Suprapubic skin (tissue), 4 donors: Measurements from ENCODE around the gene LRRFIP1. TPM values are rescaled to one million over a fixed set of nuclear protein-coding genes. Genes with fewer than 3 reads are reported as not detected.

Source experiments
- DNase-seq, 2 donors: peaks; one replicate each; pipeline ENCODE4 v3.0.0-alpha.2; 2019; ENCODE audit warnings: low spot score in 2 of 2
- H3K27ac ChIP-seq: fragments of 200-600 bp; sonication (generic); one replicate; pipeline ENCODE4 v1.5.1; 2019
- H3K27me3 ChIP-seq: fragments of 200-600 bp; sonication (generic); one replicate; pipeline ENCODE4 v1.5.1; 2019
- H3K36me3 ChIP-seq: fragments of 200-600 bp; sonication (generic); one replicate; pipeline ENCODE4 v1.5.1; 2019
- H3K4me1 ChIP-seq: fragments of 200-600 bp; sonication (generic); one replicate; pipeline ENCODE4 v1.5.1; 2019
- H3K4me3 ChIP-seq: fragments of 200-600 bp; sonication (generic); one replicate; pipeline ENCODE4 v1.5.1; 2019; ENCODE audit warnings: mild to moderate bottlenecking
- H3K9me3 ChIP-seq: fragments of 200-600 bp; sonication (generic); one replicate; pipeline ENCODE4 v1.5.1; 2019
- EP300 ChIP-seq: sonication (generic); formaldehyde crosslinking; IDR thresholded peaks from one replicate; pipeline ENCODE4 v1.6.1; 2017; ENCODE audit warnings: antibody characterized with exemption
- POLR2A ChIP-seq, 2 donors: fragments of 450-650 bp; IDR thresholded peaks; one replicate each; pipeline ENCODE4 v1.6.1; 2017; ENCODE audit warnings: antibody characterized with exemption in 2 of 2, mild to moderate bottlenecking in 2 of 2, moderate library complexity in 2 of 2
- POLR2AphosphoS5 ChIP-seq, 3 donors: sonication (generic); formaldehyde crosslinking; IDR thresholded peaks; one replicate each; pipeline ENCODE4 v1.6.1; 2017; ENCODE audit warnings: antibody characterized with exemption in 3 of 3
- WGBS: methylation state at CpG from one replicate; pipeline ENCODE4 v1.1.5; 2018; 5-methylcytosine and 5-hydroxymethylcytosine counted together
- total RNA-seq, 4 donors: library from RNA; depleted of rRNA; stranded (reverse); fragments of >200 nt; gene quantifications; one replicate each; pipeline ENCODE4 v1.1.0, GENCODE V29; 2016
- TF ChIP-seq, protein P1 (sequence below), 2 donors: fragments of 200-600 bp in 1 of 2; fragments of 450-650 bp in 1 of 2; sonication (generic) in 1 of 2; IDR thresholded peaks; one replicate each; pipeline ENCODE4 v1.5.1; 2016 to 2019; ENCODE audit warnings: antibody characterized with exemption in 2 of 2, mild to moderate bottlenecking in 1 of 2, moderate library complexity in 1 of 2

Gene LRRFIP1
- total RNA-seq, 4 donors from 2014 or later = 100 to 150 (median 109) TPM

DNA sequence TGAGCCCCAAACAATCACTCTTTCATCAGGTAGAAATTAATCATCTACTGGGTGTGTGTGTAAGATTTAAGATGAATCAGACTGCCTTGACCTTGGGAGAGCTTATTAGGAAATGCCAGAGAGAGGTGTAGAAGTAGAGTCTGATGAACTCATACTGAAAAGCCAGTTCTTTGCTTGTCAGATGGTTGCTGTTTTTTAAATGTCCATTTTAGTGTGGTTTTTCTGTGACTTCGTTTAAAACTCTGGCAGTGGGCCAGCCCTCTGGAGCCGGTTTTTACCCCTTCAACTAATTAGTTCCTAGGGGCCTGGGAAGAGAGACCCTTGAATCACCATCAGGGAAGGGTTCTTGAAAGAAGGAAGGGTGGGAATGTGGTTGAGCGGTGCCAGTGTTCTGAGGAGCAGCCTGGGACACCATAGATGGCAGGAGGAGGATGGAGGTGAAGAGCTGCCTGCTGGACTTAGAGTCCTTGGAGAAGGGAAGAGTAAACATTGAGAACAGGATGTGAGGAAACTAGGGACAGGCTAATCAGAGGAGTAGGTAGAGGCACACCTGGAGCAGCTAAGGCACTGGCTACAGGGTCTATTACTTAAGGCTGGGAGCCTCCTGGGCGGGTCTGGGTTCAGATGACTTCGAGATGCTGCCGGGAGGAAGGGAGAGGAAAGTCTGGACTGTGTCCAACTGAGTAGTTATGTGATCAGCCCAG lies 66.1 kb downstream of the LRRFIP1 start:
- TF ChIP-seq, protein P1, sequence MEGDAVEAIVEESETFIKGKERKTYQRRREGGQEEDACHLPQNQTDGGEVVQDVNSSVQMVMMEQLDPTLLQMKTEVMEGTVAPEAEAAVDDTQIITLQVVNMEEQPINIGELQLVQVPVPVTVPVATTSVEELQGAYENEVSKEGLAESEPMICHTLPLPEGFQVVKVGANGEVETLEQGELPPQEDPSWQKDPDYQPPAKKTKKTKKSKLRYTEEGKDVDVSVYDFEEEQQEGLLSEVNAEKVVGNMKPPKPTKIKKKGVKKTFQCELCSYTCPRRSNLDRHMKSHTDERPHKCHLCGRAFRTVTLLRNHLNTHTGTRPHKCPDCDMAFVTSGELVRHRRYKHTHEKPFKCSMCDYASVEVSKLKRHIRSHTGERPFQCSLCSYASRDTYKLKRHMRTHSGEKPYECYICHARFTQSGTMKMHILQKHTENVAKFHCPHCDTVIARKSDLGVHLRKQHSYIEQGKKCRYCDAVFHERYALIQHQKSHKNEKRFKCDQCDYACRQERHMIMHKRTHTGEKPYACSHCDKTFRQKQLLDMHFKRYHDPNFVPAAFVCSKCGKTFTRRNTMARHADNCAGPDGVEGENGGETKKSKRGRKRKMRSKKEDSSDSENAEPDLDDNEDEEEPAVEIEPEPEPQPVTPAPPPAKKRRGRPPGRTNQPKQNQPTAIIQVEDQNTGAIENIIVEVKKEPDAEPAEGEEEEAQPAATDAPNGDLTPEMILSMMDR (IDR thresholded peaks at IDR 0.05) = no peak
- no peak for TF ChIP-seq EP300
- TF ChIP-seq POLR2A (IDR thresholded peaks at IDR 0.05) = no peak
- no peak for TF ChIP-seq POLR2AphosphoS5 (IDR thresholded peaks at IDR 0.05)
- peaks cover 85% of the 10 kb centered on the region for H3K4me1 ChIP-seq
- peak overlapping the region; percentile 96 for H3K27ac ChIP-seq
- peak in 1 of 2 donors; percentile 76 for DNase-seq
- peak overlapping the region; percentile 94 for H3K4me3 ChIP-seq
- no peaks in the 10 kb centered on the region for H3K9me3 ChIP-seq
- no peaks in the 10 kb centered on the region for H3K36me3 ChIP-seq
- 28% methylated on average over 6 of the region's 6 CpGs for WGBS
- no peaks in the 10 kb centered on the region for H3K27me3 ChIP-seq

DNA sequence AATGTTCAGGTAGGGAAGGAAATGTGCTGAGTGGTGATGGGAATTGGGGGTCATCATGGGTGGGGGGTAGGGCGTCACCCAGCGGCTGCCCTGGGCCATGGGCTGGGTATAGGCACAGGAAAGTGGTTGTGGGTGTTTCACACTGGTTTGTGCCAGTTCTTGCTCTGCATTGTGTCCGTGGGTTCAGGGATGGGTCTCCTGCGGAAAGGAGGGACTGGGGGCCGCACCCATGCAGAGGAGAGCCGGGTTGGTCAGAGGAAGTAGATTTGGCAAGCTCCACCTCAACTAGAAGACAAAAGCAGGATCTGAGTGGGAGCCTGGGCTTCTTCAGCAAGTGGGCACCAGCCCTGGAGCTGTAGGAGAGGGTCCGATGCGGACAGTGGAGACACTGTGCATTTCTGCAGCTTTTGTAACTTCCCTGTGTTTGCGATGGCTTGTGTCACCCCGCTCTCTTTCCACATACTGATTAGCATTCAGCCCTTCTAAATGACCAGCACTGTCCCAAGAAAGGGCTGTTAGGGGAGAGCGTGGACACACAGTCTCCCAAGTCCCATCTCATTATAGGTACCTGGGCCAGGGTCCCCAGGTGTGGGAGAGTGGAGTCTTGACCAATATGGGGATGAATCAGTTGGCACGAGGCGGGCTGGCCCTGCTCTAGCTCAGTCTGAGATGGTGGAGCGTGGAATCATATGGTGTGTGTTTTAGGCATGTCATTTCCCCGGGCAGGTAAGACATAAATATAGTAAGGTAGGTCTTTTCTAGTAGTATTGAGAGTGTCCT lies 67.2 kb downstream of the LRRFIP1 start:
- DNase-seq = peak in 1 of 2 donors; percentile 70
- Histone ChIP-seq H3K9me3 (no peaks in the 10 kb centered on the region), H3K27ac (peak overlapping the region; percentile 96), H3K36me3 (no peaks in the 10 kb centered on the region), H3K4me3 (peak overlapping the region; percentile 94), H3K4me1 (peaks cover 85% of the 10 kb centered on the region), H3K27me3 (no peaks in the 10 kb centered on the region)
- 58% methylated on average over 15 of the region's 15 CpGs for WGBS
- TF ChIP-seq EP300 (no peak), POLR2A (IDR thresholded peaks at IDR 0.05) (no peak), POLR2AphosphoS5 (IDR thresholded peaks at IDR 0.05) (no peak)
- TF ChIP-seq, protein P1 (IDR thresholded peaks at IDR 0.05) = no peak

DNA sequence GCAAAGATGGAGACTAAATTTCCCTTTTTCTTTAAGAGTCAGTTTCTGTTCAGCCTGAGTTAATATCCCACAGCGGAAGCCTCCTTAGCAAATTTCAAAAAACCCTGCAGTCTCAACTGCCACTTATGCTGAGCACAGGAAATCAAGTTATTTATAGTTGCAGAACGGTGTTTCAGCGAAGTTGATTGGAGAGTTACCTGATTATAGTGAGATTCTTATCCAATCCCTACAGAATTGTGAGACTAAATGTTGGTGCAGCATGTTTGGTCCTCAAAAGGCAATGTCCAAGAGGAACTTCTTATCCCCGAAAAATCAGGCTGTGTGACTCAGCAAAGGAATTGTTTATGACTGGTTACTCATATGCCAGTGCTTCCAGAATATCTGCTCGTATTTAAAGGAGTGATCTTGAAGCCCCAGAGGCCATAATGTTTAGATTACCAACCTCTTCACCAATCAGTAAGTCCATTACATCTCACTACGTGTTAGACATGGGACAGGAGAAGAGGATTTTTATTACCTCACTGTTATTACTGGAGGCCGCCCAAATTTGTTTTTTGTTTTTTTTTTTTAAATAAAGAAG lies 67.9 kb downstream of the LRRFIP1 start:
- Histone ChIP-seq H3K9me3 (no peaks in the 10 kb centered on the region), H3K4me1 (peaks cover 85% of the 10 kb centered on the region), H3K27me3 (no peaks in the 10 kb centered on the region), H3K4me3 (peak overlapping the region; percentile 94), H3K36me3 (no peaks in the 10 kb centered on the region), H3K27ac (peak overlapping the region; percentile 96)
- TF ChIP-seq EP300 = no peak
- no peak for TF ChIP-seq POLR2A (IDR thresholded peaks at IDR 0.05)
- TF ChIP-seq POLR2AphosphoS5 (IDR thresholded peaks at IDR 0.05) = peak in 1 of 3 donors; percentile 19
- TF ChIP-seq, protein P1 (IDR thresholded peaks at IDR 0.05) = no peak
- no peak for DNase-seq
- 15% methylated on average over 7 of the region's 7 CpGs for WGBS

DNA sequence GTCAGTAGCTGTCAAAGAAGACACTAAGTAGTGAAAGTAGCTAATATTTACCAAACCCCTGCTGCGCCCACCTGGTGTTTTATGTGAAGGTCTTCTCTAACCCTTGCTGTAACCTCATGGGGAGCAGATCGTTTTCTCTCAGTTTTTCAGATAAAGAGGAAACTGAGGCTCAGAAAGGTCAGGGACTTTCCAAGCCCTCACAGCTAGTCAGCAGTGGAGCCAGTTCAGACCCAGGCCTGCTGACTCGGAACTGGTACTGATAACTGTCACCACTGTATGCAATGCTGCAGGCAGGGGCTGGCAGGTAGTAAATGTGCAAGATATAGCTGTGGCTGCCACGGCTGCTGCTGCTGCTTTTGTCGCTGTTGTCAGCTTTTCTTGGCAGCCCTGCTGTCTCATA lies 69.1 kb downstream of the LRRFIP1 start:
- Histone ChIP-seq H3K9me3 (no peaks in the 10 kb centered on the region), H3K4me1 (peaks cover 87% of the 10 kb centered on the region), H3K27ac (peak overlapping the region; percentile 36), H3K36me3 (no peaks in the 10 kb centered on the region), H3K4me3 (no peak overlapping the region), H3K27me3 (no peaks in the 10 kb centered on the region)
- peak in 1 of 2 donors; percentile 48 for DNase-seq
- TF ChIP-seq POLR2AphosphoS5 (IDR thresholded peaks at IDR 0.05) (no peak), POLR2A (IDR thresholded peaks at IDR 0.05) (no peak), EP300 (no peak)
- TF ChIP-seq, protein P1 (IDR thresholded peaks at IDR 0.05) = no peak
- 39% methylated on average over 5 of the region's 5 CpGs for WGBS
